Activated T-cell treated with anti-CD3 and anti-CD28 coated beads for 24 hours (primary cell): ENCODE measurements around the gene TLE1.
"Not testable (repeated sequence)": the region's sequence is repeated elsewhere in the genome, so short reads cannot be mapped to it uniquely, and the experiment has no call there.

Experiments
- DNase-seq: peaks from one replicate; pipeline ENCODE4 v3.0.0-alpha.2; 2020; ENCODE audit warnings: low read depth

TLE1 gene

DNA sequence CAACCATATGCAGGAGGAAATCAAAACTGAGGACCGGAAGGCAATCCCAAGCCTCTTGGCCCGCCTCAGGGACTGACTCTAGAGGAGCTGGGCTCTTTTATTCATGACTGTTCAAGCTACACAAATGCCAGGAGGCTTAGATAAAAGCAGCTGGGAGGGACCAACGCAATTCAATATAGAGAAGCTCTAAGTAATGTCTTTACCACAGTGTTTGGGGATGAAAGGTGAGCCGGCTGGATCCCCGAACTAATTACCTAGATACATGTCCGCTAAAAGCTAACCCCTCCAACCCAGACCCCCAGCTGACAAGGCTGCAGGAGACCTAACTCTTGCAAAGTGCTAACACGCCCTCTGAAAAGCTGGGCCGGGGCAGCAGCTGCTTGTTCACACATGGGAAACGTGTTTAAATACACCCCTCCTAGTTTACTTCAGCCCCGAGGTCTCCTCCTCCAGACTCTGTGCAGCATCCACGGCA is 67.5 kb downstream of the TLE1 start:
- no peak for DNase-seq

DNA sequence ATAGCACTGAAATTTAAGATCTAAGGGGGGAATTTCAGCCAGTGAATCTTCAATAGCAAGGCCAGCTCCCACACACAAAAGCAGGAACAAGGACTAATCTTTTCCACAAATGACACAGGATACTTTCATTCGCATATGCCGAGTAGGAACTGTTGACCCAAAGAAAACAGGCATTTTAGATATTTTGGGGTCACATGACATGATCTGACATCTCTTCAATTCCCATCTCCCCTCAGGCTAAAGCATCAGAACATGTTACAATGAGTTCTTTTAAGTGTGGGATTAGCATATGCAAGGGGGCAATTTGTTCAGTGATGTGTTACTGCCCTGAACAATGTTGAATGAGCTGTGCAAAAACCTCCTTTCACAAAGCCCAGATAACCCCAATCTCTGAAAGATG is 68.2 kb downstream of the TLE1 start:
- no peak for DNase-seq

- no peak for DNase-seq
Observed at GRCh38 chr9:81620002-81620390, 69.4 kb downstream of the TLE1 start.

GRCh38 chr9:81619353-81620001 is 69.9 kb downstream of the TLE1 start:
- DNase-seq = no peak

DNA sequence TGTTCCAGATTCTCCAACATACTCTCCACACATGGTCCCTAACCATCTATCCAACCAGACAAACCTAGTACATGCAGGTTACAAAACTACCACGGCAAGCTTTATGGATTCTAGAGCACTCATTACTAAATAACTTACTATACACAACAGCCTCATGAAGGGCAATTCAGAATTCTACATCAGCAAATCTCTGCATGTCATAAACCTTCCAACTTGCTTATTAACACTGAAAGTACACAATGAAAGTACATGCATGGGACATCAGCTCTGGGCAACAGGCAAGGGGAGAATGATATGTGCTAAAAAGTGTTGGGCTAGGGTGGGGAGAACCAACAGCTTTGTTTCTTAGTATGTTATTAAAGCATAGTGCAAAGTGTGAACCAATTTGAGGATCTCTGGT is 70.4 kb downstream of the TLE1 start:
- DNase-seq = no peak

- no peak for DNase-seq
Observed at GRCh38 chr9:81616141-81616540, 73.2 kb downstream of the TLE1 start.

GRCh38 chr9:81614335-81614734 is 75.0 kb downstream of the TLE1 start:
- DNase-seq = no peak

DNA sequence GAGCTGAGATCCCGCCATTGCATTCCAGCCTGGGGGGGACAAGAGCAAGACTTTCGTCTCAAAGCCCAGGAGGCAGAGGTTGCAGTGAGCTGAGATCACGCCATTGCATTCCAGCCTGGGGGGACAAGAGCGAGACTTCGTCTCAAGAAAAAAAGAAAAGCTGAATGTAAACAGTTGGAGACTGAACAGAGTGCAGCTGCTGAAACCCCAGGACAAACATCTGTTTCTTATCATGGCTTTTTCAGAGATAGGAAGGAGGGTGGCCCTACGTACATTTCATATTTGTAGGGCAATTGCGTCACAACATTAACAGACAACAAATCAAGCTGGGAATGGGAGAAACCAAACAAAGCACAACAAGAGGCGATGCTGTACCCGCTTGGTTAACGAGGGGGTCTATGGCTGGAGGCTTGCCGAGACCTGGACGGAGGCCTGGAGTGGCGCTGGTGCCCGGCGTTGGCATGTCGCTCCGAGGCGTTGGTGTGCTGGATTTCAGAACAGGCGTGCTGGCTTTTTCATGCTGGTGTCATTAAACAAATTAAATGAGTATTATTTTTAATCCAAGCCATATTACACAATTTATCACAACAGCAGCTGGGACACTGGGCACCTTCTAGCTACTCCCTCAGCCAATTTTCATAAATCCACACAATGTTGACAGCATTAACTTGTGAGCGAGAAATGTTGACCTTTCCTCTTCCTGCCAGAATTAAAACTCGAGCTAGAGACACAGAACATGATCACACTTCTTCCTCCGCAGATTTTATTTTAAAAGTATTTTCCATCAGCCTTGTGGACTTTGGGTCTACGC is 76.1 kb downstream of the TLE1 start:
- DNase-seq = no peak

- no peak for DNase-seq
Observed at GRCh38 chr9:81611664-81612063, 77.7 kb downstream of the TLE1 start.

DNA sequence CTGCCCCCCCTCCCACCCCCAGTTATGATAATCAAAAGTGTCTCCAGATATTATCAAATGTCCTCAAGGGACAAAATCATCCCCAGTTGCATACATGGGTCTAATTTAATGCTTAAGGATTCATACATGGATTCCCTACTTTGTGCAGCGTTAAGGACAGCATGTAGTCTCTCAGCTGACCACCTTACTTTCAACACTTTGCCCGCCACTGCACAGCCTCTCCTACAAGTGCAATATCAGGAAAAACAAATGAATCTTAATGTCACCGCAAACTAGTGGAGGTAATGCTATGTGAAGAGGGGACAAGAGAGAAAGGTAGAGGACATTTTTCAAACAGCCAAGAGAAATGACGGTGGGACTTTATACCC is 78.6 kb downstream of the TLE1 start:
- DNase-seq = no peak

DNA sequence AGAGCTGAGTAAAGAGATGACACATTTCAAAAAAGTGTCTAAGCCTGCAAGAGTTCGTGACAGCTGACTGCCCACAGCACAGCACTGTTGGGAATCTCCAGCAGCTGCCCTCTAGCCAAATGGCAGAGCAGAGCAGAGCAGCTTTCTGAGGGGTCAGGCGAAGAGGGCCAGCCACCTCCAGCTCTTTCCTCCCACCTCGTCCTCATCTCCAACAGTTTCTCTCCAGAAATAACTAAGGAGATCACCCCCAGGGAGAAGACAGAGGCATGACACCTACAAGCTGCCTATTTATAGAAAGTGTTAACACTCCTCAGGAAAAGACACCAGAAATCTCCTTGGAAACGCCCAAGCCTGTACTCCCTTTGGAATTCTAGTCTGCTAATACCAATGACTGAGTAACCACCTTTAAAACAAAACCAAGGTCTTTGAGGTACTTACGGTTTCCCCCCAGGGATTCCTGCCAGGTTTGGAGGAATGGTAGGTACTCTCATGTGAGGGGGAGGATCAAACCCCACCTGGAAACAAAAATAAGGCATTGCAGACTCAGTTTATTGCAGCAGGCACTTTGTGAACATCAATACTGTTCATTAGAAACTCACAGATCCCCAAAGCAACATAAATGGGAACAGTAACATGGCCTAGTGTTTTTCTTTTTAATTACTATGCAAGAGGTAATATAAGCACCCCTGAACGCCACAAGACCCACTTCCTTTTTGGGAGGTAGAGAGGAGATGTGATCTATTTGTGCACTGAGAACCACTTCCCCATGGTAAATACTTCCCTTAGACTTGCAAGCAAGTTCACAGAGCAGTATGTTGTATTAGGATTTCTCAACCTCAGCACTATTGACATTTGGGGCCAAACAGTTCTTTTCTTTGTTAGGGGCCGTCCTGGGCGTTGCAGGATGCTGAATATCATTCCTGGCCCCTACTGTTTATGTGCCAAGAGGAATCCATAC is 79.3 kb downstream of the TLE1 start:
- DNase-seq = no peak

GRCh38 chr9:81608289-81608657 is 81.1 kb downstream of the TLE1 start:
- DNase-seq = no peak

DNA sequence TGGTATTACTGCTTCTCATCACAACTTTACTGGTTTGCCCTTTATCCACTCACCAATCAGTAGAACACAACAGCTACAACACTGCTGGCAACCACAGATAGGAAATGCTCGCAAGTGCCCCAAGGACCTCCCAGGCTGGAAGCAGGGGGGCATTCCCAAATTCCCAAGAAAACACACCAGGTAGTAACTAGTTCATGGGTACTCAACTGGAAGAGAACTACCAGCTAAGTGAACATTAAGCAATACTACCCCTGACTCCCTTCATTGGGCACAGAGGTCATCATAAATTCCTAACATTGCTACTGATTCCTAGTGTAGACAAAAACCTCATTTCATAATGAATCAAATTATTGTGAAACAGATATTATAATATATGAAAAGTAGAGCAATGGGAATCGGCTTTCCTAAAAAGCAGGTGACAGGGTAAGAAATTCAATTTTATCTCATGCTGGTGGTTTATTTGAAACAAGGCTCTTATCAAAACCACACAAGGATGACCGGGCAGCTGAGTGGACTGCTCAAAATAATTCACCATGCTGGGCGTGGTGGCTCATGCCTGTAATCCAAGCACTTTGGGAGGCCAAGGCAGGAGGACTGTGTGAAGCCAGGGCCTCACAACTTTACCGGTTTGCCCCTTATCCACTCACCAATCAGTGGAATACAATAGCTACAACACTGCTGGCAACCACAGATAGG is 81.6 kb downstream of the TLE1 start:
- no peak for DNase-seq

- not testable (repeated sequence) for DNase-seq
Observed at GRCh38 chr9:81606261-81606660, 83.1 kb downstream of the TLE1 start.

DNA sequence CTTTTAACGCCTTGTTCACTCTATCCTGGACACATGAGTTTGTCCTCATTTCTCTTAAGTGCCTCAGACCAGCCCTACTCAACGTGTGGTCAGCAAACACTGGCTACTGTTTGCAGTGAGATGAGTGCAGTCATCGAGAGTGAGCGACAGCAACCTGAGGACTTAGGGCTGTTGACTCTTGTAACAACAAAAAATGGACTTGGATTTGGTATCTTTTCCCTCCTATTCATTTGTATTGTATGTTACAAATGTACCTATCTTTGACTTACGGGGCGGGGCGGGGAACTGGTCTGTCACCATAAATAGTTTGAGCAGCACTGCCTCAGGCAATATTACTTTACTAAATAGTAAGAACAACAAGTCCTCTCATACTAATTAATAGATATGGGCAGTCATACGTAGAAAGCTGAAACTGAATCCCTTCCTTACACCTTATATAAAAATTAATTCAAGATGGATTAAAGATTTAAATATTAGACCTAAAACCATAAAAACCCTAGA is 84.1 kb downstream of the TLE1 start:
- DNase-seq = no peak

- no peak for DNase-seq
Observed at GRCh38 chr9:81604306-81605169, 84.8 kb downstream of the TLE1 start.

DNA sequence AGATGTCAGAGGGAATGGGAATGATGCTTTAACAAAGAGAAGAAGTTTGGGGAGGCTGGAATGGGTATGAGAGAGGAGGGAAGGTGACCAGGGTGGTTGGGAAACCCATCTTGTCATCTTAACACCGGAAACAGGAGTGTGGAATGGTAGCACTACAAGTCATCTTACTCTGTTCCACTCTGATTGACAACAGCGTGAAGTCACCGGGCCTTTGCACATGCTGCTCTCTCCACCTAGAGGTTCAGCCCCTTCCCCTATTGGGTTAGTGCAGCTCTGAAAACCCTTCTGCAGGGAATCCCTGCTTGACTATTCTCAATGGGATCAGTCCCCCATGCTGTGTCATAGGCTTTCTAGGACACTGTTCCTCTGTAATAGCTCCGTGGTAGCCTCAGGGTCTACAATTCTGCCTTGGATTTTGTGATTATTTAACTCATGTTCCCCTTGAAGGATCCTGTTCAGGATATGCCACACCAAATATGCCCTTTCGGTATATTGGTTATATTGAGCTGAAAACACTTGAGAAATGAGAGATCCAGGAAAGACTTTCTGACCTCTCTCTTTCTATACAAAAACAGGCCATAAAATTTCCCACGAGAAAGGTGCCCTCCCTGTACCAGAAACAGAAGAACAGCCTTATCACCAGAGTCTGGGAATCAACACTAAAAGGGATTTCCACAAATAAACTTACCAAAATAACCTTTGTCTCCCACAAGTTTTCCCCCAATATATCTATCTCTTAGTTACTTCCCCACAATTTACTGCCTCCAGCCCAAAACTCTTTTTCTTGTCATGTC is 86.3 kb downstream of the TLE1 start:
- no peak for DNase-seq

DNA sequence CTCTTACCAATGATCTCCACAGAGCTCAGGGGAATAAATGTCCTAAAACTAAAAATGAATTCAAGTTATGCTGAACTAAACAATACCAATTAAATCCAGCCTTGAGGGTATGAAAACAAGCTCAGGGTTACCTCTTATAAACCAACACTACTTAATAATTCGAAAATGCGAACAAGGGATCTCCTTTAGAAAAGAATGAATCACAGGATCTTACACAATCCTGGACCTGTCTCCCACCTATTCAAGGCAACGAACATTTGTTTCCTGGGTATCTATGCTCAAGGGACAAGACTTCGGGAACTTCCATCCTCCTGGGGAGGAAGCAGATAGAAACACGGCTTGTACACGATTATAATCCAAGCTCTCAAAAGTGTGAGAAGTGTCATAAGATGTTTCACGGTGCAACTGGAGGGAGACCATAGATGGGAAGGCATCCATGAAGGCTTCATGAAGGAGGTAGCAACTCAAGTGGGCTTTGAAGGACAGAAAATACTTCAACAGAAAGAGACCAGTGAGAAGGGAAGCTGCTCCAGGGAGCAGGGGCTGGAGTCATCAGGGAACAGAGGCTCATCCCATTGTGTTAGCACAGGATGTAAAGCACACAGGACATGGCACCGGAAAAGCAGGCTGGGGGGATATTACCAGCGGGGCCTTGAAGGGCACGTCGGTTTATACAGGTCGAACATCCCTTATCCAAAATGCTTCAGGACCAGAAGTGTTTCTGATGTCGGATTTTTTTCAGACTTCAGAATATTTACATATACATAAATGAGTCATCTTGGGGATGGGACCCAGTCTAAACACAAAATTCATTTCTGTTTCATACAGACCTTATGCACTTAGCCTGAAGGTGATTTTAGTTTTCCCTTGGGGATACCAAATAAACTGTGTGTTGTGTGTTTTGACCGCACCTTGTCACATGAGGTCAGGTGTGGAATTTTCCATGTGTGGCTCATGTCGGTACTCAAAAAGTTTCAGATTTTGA is 87.4 kb downstream of the TLE1 start:
- DNase-seq = no peak

DNA sequence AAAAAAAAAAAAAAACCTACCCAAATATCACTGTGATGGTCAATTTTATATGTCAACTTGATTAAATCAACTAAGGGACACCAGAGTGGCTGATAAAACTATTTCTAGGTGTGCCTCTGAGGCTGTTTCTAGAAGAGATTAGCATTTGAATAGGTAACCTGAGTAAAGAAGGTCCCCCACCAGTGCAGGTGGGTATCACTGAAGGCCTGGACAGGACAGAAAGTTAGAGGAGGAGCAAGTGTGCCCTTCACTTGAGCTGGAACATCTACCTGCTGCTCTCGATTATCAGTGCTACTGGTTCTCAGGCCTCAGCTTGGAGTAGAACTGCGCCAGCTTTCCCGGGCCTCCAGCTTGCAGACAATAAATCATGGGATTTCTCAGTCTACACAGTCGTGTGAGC is 88.7 kb downstream of the TLE1 start:
- no peak for DNase-seq
